ENCODE results near the gene SERPINA4.

Gene SERPINA4

DNA sequence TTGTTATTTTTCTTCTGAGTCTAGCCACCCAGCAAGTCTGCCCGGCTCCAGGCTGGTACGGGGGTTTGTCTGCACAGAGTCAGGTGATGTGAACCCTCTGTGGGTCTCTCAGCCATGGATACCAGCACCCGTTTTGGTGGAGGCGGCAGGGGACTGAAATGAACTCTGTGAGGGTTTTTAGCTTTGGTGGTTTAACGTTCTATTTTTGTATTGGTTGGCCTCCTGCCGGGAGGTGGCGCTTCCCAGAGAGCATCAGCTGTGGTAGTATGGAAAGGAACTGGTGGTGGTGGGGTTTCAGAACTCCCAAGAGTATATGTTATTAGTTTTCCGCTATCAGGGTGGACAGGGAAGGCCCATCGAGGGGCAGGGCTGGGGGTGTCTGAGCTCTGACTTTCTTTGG, 5.3 kb upstream of the SERPINA4 start:
- WGBS, 2 experiments (ENCODE audit: insufficient coverage in 2 of 2) = 92 to 98% methylated on average over 6 to 9 of the region's 9 CpGs
- H3K4me1 ChIP-seq (ENCODE audit: control insufficient read depth, insufficient read depth, low read length, poor library complexity, severe bottlenecking) = no peaks in the 10 kb centered on the region
- H3K9me3 ChIP-seq (ENCODE audit: control insufficient read depth, low read length) = no peaks in the 10 kb centered on the region
- no peak overlapping the region for H3K27ac ChIP-seq (ENCODE audit: low read depth, low read length, severe bottlenecking)
- no peak overlapping the region for H3K4me3 ChIP-seq (ENCODE audit: extremely low read depth, insufficient read depth, low read length, poor library complexity, severe bottlenecking)
- H3K36me3 ChIP-seq (ENCODE audit: control insufficient read depth, insufficient read depth, low read length) = no peaks in the 10 kb centered on the region

- Histone ChIP-seq H3K4me3 (ENCODE audit: extremely low read depth, insufficient read depth, low read length, poor library complexity, severe bottlenecking) (no peak overlapping the region), H3K36me3 (ENCODE audit: control insufficient read depth, insufficient read depth, low read length) (no peaks in the 10 kb centered on the region), H3K9me3 (ENCODE audit: control insufficient read depth, low read length) (no peaks in the 10 kb centered on the region), H3K27ac (ENCODE audit: low read depth, low read length, severe bottlenecking) (no peak overlapping the region), H3K4me1 (ENCODE audit: control insufficient read depth, insufficient read depth, low read length, poor library complexity, severe bottlenecking) (no peaks in the 10 kb centered on the region)
- no CpG with 5 or more reads among the region's 1 CpG for WGBS, 2 experiments (ENCODE audit: insufficient coverage in 2 of 2)
Measured at GRCh38 chr14:94557327-94557726, 3.9 kb upstream of the SERPINA4 start.

- Histone ChIP-seq H3K9me3 (ENCODE audit: control insufficient read depth, low read length) (no peaks in the 10 kb centered on the region), H3K4me1 (ENCODE audit: control insufficient read depth, insufficient read depth, low read length, poor library complexity, severe bottlenecking) (no peaks in the 10 kb centered on the region), H3K4me3 (ENCODE audit: extremely low read depth, insufficient read depth, low read length, poor library complexity, severe bottlenecking) (no peak overlapping the region), H3K36me3 (ENCODE audit: control insufficient read depth, insufficient read depth, low read length) (no peaks in the 10 kb centered on the region), H3K27ac (ENCODE audit: low read depth, low read length, severe bottlenecking) (no peak overlapping the region)
- 75 to 91% methylated on average over 1 of the region's 2 CpGs for WGBS, 2 experiments (ENCODE audit: insufficient coverage in 2 of 2)
Measured at GRCh38 chr14:94558842-94559241, 2.4 kb upstream of the SERPINA4 start.

DNA sequence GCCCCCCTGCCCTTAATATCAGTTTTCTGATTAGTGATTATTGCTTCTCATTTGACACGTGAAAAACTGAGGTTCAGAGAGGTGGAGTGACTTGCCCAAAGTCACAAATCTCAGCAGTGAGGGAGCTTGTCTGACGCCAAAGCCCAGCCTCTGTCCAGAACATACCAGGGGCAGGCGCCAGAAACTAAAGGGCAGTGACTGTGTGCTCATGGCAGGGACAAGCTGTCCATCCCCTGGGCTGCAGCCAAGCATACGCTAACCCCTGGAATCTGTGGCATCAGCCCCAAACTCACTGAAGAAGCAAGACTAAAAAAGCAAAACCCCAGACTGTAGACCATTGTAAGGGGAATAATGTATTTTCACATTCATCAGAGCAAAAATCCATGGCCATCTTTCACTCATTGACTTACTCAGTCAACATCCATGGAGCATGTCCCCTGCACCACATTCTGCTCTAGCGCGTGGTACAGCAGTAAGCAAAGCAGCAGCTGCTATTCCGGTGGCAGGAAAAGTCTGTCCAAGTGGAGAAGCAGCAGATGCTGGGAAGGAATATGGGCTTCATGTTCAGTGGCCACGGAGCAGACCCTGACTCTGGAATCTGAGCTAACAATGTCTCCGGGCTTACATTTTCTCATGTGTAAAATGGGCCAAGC, 1.5 kb upstream of the SERPINA4 start:
- no peak overlapping the region for H3K4me3 ChIP-seq (ENCODE audit: extremely low read depth, insufficient read depth, low read length, poor library complexity, severe bottlenecking)
- H3K36me3 ChIP-seq (ENCODE audit: control insufficient read depth, insufficient read depth, low read length) = no peaks in the 10 kb centered on the region
- no peak overlapping the region for H3K27ac ChIP-seq (ENCODE audit: low read depth, low read length, severe bottlenecking)
- no peaks in the 10 kb centered on the region for H3K4me1 ChIP-seq (ENCODE audit: control insufficient read depth, insufficient read depth, low read length, poor library complexity, severe bottlenecking)
- H3K9me3 ChIP-seq (ENCODE audit: control insufficient read depth, low read length) = no peaks in the 10 kb centered on the region
- 86% methylated on average over 9 of the region's 9 CpGs for WGBS, 2 experiments (ENCODE audit: insufficient coverage in 2 of 2)

DNA sequence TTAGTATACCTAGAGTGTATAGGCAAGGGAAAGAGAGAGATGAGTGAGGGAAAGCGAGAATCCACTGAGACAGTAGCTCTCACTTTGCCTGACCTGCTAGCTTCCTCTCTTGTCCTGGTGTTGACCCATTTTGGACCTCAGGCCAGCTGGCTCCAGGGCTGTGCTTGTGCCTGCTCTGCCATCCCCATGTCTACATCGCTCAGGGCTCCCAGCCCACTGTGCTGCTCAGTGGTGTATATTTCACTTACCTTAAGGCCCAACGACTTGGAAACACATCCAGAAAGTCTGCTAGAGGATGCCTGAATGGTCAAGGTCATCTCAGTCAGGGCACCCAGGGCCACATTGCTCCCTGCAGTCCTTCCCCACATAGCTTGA, 964 bp upstream of the SERPINA4 start:
- 86 to 94% methylated on average over 3 of the region's 3 CpGs for WGBS, 2 experiments (ENCODE audit: insufficient coverage in 2 of 2)
- H3K4me3 ChIP-seq (ENCODE audit: extremely low read depth, insufficient read depth, low read length, poor library complexity, severe bottlenecking) = no peak overlapping the region
- no peak overlapping the region for H3K27ac ChIP-seq (ENCODE audit: low read depth, low read length, severe bottlenecking)
- no peaks in the 10 kb centered on the region for H3K36me3 ChIP-seq (ENCODE audit: control insufficient read depth, insufficient read depth, low read length)
- no peaks in the 10 kb centered on the region for H3K9me3 ChIP-seq (ENCODE audit: control insufficient read depth, low read length)
- no peaks in the 10 kb centered on the region for H3K4me1 ChIP-seq (ENCODE audit: control insufficient read depth, insufficient read depth, low read length, poor library complexity, severe bottlenecking)

DNA sequence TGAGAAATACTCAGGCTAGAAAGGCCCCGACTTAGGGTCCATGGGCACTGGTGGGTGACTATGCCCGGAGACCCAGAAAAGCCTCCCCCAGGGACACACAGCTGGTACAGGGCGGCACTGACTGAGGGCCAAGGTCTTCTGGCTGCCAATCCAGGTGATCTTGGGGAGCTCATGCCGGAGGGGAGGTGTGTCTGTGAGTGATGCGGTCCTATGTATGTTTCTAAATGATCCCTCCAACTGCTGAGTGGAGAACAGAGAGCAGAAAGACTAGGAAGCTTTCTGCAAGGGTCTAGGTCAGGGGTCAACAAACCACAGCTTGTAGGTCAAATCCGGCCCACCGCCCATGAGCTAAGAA, 391 bp downstream of the SERPINA4 start:
- H3K27ac ChIP-seq (ENCODE audit: low read depth, low read length, severe bottlenecking) = no peak overlapping the region
- 80 to 84% methylated on average over 4 to 5 of the region's 7 CpGs for WGBS, 2 experiments (ENCODE audit: insufficient coverage in 2 of 2)
- no peaks in the 10 kb centered on the region for H3K4me1 ChIP-seq (ENCODE audit: control insufficient read depth, insufficient read depth, low read length, poor library complexity, severe bottlenecking)
- H3K9me3 ChIP-seq (ENCODE audit: control insufficient read depth, low read length) = no peaks in the 10 kb centered on the region
- H3K4me3 ChIP-seq (ENCODE audit: extremely low read depth, insufficient read depth, low read length, poor library complexity, severe bottlenecking) = no peak overlapping the region
- H3K36me3 ChIP-seq (ENCODE audit: control insufficient read depth, insufficient read depth, low read length) = no peaks in the 10 kb centered on the region

- Histone ChIP-seq H3K27ac (ENCODE audit: low read depth, low read length, severe bottlenecking) (no peak overlapping the region), H3K9me3 (ENCODE audit: control insufficient read depth, low read length) (no peaks in the 10 kb centered on the region), H3K4me3 (ENCODE audit: extremely low read depth, insufficient read depth, low read length, poor library complexity, severe bottlenecking) (no peak overlapping the region), H3K4me1 (ENCODE audit: control insufficient read depth, insufficient read depth, low read length, poor library complexity, severe bottlenecking) (no peaks in the 10 kb centered on the region), H3K36me3 (ENCODE audit: control insufficient read depth, insufficient read depth, low read length) (no peaks in the 10 kb centered on the region)
- 95 to 98% methylated on average over 5 of the region's 5 CpGs for WGBS, 2 experiments (ENCODE audit: insufficient coverage in 2 of 2)
Measured at GRCh38 chr14:94562022-94562421, 780 bp downstream of the SERPINA4 start.

- no peak overlapping the region for H3K4me3 ChIP-seq (ENCODE audit: extremely low read depth, insufficient read depth, low read length, poor library complexity, severe bottlenecking)
- H3K36me3 ChIP-seq (ENCODE audit: control insufficient read depth, insufficient read depth, low read length) = no peaks in the 10 kb centered on the region
- 87 to 91% methylated on average over 13 to 16 of the region's 16 CpGs for WGBS, 2 experiments (ENCODE audit: insufficient coverage in 2 of 2)
- no peaks in the 10 kb centered on the region for H3K4me1 ChIP-seq (ENCODE audit: control insufficient read depth, insufficient read depth, low read length, poor library complexity, severe bottlenecking)
- no peak overlapping the region for H3K27ac ChIP-seq (ENCODE audit: low read depth, low read length, severe bottlenecking)
- H3K9me3 ChIP-seq (ENCODE audit: control insufficient read depth, low read length) = no peaks in the 10 kb centered on the region
Measured at GRCh38 chr14:94562941-94563883, 2.0 kb downstream of the SERPINA4 start.

GRCh38 chr14:94564381-94564780, 3.1 kb downstream of the SERPINA4 start:
- H3K9me3 ChIP-seq (ENCODE audit: control insufficient read depth, low read length) = no peaks in the 10 kb centered on the region
- no peaks in the 10 kb centered on the region for H3K4me1 ChIP-seq (ENCODE audit: control insufficient read depth, insufficient read depth, low read length, poor library complexity, severe bottlenecking)
- no peaks in the 10 kb centered on the region for H3K36me3 ChIP-seq (ENCODE audit: control insufficient read depth, insufficient read depth, low read length)
- no peak overlapping the region for H3K4me3 ChIP-seq (ENCODE audit: extremely low read depth, insufficient read depth, low read length, poor library complexity, severe bottlenecking)
- H3K27ac ChIP-seq (ENCODE audit: low read depth, low read length, severe bottlenecking) = no peak overlapping the region

GRCh38 chr14:94568186-94568585, 6.9 kb downstream of the SERPINA4 start:
- H3K4me3 ChIP-seq (ENCODE audit: extremely low read depth, insufficient read depth, low read length, poor library complexity, severe bottlenecking) = no peak overlapping the region
- WGBS, 2 experiments (ENCODE audit: insufficient coverage in 2 of 2) = 96 to 97% methylated on average over 5 to 8 of the region's 9 CpGs
- H3K9me3 ChIP-seq (ENCODE audit: control insufficient read depth, low read length) = no peaks in the 10 kb centered on the region
- H3K27ac ChIP-seq (ENCODE audit: low read depth, low read length, severe bottlenecking) = no peak overlapping the region
- no peaks in the 10 kb centered on the region for H3K36me3 ChIP-seq (ENCODE audit: control insufficient read depth, insufficient read depth, low read length)
- no peaks in the 10 kb centered on the region for H3K4me1 ChIP-seq (ENCODE audit: control insufficient read depth, insufficient read depth, low read length, poor library complexity, severe bottlenecking)

GRCh38 chr14:94569381-94570001, 8.2 kb downstream of the SERPINA4 start:
- Histone ChIP-seq H3K4me3 (ENCODE audit: extremely low read depth, insufficient read depth, low read length, poor library complexity, severe bottlenecking) (no peak overlapping the region), H3K9me3 (ENCODE audit: control insufficient read depth, low read length) (no peaks in the 10 kb centered on the region), H3K4me1 (ENCODE audit: control insufficient read depth, insufficient read depth, low read length, poor library complexity, severe bottlenecking) (no peaks in the 10 kb centered on the region), H3K36me3 (ENCODE audit: control insufficient read depth, insufficient read depth, low read length) (no peaks in the 10 kb centered on the region), H3K27ac (ENCODE audit: low read depth, low read length, severe bottlenecking) (no peak overlapping the region)
- WGBS, 2 experiments (ENCODE audit: insufficient coverage in 2 of 2) = 89 to 94% methylated on average over 18 to 20 of the region's 20 CpGs

Measured in mesodermal cell (in vitro differentiated cells).